Liver (tissue), 9 donors: ENCODE data around the gene TMA16. TPM values are rescaled to one million over a fixed set of nuclear protein-coding genes. Genes with fewer than 3 reads are reported as not detected.

Experiments
- DNase-seq: peaks from one replicate; pipeline ENCODE4 v3.0.0-alpha.2; 2017; ENCODE audit warnings: low spot score
- H3K27ac ChIP-seq, 2 donors: one replicate each; pipeline ENCODE4 v1.7.0; 2013; ENCODE audit warnings: inconsistent platforms in 2 of 2, low read length in 2 of 2, control low read depth in 1 of 2, low read depth in 1 of 2, mild to moderate bottlenecking in 1 of 2
- H3K27me3 ChIP-seq, 4 donors: one replicate each; pipeline versions ENCODE4 v1.6.1 to v1.7.0; 2013; ENCODE audit warnings: low read length in 3 of 4, inconsistent platforms in 1 of 4, mild to moderate bottlenecking in 1 of 4, moderate library complexity in 1 of 4; ENCODE audit not compliant: control insufficient read depth in 4 of 4, insufficient read depth in 4 of 4
- H3K36me3 ChIP-seq, 4 donors: one replicate each; pipeline versions ENCODE4 v1.6.1 to v1.7.0; 2013; ENCODE audit warnings: low read length in 3 of 4, mild to moderate bottlenecking in 3 of 4, low read depth in 1 of 4, moderate library complexity in 1 of 4; ENCODE audit not compliant: control insufficient read depth in 4 of 4, insufficient read depth in 3 of 4
- H3K4me1 ChIP-seq, 4 donors: one replicate each; pipeline versions ENCODE4 v1.6.1 to v1.7.0; 2013; ENCODE audit warnings: low read length in 3 of 4, mild to moderate bottlenecking in 3 of 4, moderate library complexity in 1 of 4; ENCODE audit not compliant: control insufficient read depth in 4 of 4, insufficient read depth in 4 of 4
- H3K4me3 ChIP-seq, 3 donors: one replicate each; pipeline versions ENCODE4 v1.6.1 to v1.7.0; 2013; ENCODE audit warnings: low read length in 3 of 3, control low read depth in 1 of 3, low read depth in 1 of 3, mild to moderate bottlenecking in 1 of 3
- H3K9ac ChIP-seq, 2 donors: one replicate each; pipeline ENCODE4 v1.7.0; 2013; ENCODE audit warnings: low read length in 2 of 2, mild to moderate bottlenecking in 2 of 2, moderate library complexity in 2 of 2, control low read depth in 1 of 2, low read depth in 1 of 2
- H3K9me3 ChIP-seq, 4 donors: one replicate each; pipeline versions ENCODE4 v1.6.1 to v1.7.0; 2013; ENCODE audit warnings: low read length in 3 of 4; ENCODE audit not compliant: control insufficient read depth in 4 of 4
- ATF3 ChIP-seq: IDR thresholded peaks from 2 replicates; pipeline ENCODE4 v1.6.1; 2016; ENCODE audit warnings: antibody characterized with exemption
- EGR1 ChIP-seq, 2 donors: IDR thresholded peaks; 2 replicates each; pipeline ENCODE4 v1.6.1; 2016 to 2018; ENCODE audit warnings: antibody characterized with exemption in 2 of 2, low read depth in 2 of 2
- FOXA1 ChIP-seq: IDR thresholded peaks from 2 replicates; pipeline ENCODE4 v1.6.1; 2016; ENCODE audit warnings: antibody characterized with exemption
- FOXA2 ChIP-seq: IDR thresholded peaks from 2 replicates; pipeline ENCODE4 v1.6.1; 2016; ENCODE audit warnings: antibody characterized with exemption
- GABPA ChIP-seq, 2 donors: IDR thresholded peaks in 1 of 2; conservative IDR thresholded peaks in 1 of 2; 2 replicates each; pipeline ENCODE4 v1.6.1; 2016; ENCODE audit warnings: antibody characterized with exemption in 2 of 2, mild to moderate bottlenecking in 1 of 2, moderate library complexity in 1 of 2
- HNF4G ChIP-seq: IDR thresholded peaks from 2 replicates; pipeline ENCODE4 v1.6.1; 2016; ENCODE audit warnings: antibody characterized with exemption
- JUND ChIP-seq, 2 donors: IDR thresholded peaks; 2 replicates each; pipeline ENCODE4 v1.6.1; 2016; ENCODE audit warnings: antibody characterized with exemption in 2 of 2
- NR2F2 ChIP-seq: IDR thresholded peaks from 2 replicates; pipeline ENCODE4 v1.6.1; 2016; ENCODE audit warnings: antibody characterized with exemption
- RAD21 ChIP-seq, 2 donors: IDR thresholded peaks; 2 replicates each; pipeline ENCODE4 v1.6.1; 2016; ENCODE audit warnings: antibody characterized with exemption in 2 of 2, mild to moderate bottlenecking in 2 of 2
- RXRA ChIP-seq, 2 donors: IDR thresholded peaks; 2 replicates each; pipeline ENCODE4 v1.6.1; 2017 to 2018; ENCODE audit warnings: antibody characterized with exemption in 2 of 2, mild to moderate bottlenecking in 1 of 2
- SP1 ChIP-seq: IDR thresholded peaks from 2 replicates; pipeline ENCODE4 v1.6.1; 2018; ENCODE audit warnings: antibody characterized with exemption, mild to moderate bottlenecking
- TAF1 ChIP-seq: conservative IDR thresholded peaks from 2 replicates; pipeline ENCODE4 v1.6.1; 2016; ENCODE audit warnings: antibody characterized with exemption, mild to moderate bottlenecking
- YY1 ChIP-seq: IDR thresholded peaks from 2 replicates; pipeline ENCODE4 v1.6.1; 2016; ENCODE audit warnings: antibody characterized with exemption, mild to moderate bottlenecking
- ZBTB33 ChIP-seq: IDR thresholded peaks from 2 replicates; pipeline ENCODE4 v1.6.1; 2016; ENCODE audit warnings: antibody characterized with exemption
- WGBS: extraction: QIAGEN DNeasy Blood & Tissue Kit; methylation state at CpG from one replicate; pipeline ENCODE4 v1.1.7; 2013; 5-methylcytosine and 5-hydroxymethylcytosine counted together
- polyA plus RNA-seq, 2 donors: library from polyadenylated mRNA; stranded (reverse) in 1 of 2; unstranded in 1 of 2; fragments of 200-250 nt in 1 of 2; fragments of >200 nt in 1 of 2; fragmentation: Nextera tagmentation in 1 of 2; extraction: Ambion mirVana in 1 of 2; gene quantifications; one replicate each; pipeline versions ENCODE4 v1.2.1 to v1.2.3, GENCODE V29; 2013 to 2015
- total RNA-seq, 2 donors: library from RNA; depleted of rRNA; stranded (reverse); fragments of >200 nt; gene quantifications; one replicate each; pipeline ENCODE4 v1.2.3, GENCODE V29; 2014
- TF ChIP-seq, protein P1 (sequence below): fragments of 150-350 bp; IDR thresholded peaks from 2 replicates; pipeline ENCODE4 v1.5.1; 2017; ENCODE audit warnings: improper control_type of control experiment, low read depth, low read length; ENCODE audit not compliant: missing input control
- TF ChIP-seq, protein P2 (sequence below): IDR thresholded peaks from 2 replicates; pipeline ENCODE4 v1.6.1; 2016; ENCODE audit warnings: antibody characterized with exemption, mild to moderate bottlenecking
- TF ChIP-seq, protein P3 (sequence below): IDR thresholded peaks from 2 replicates; pipeline ENCODE4 v1.6.1; 2016; ENCODE audit warnings: antibody characterized with exemption
- donor health status: healthy.
- donor health status: healthy.
- donor health status: healthy.
- donor health status: healthy.
- donor health status: healthy.

TMA16 gene
- total and polyA plus RNA-seq, 4 donors = 7.5 to 11.1 (median 9.6) TPM

DNA sequence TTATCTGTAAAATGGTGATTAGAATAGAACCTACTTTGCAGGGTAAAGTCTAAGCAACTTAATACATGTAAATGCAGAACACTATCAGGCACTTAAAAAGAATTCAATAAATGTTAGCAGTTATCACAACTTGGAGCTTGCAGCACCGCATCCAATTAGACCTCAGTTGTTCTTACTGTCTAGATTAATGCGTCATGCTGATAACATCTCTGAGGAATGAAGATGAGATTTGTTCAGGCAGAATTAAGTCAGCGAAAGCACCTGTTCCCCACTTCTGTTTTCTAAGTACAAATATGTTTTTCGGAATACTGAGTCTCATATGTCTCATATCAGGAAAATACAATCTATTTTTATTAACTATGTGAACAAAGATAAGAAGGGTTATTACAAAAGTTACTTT, 58.7 kb downstream of the TMA16 start:
- TF ChIP-seq EGR1 (IDR thresholded peaks at IDR 0.05; ENCODE audit: low read depth in 2 of 2) = no peak
- TF ChIP-seq RXRA (IDR thresholded peaks at IDR 0.05) = no peak
- no peak for TF ChIP-seq FOXA2
- TF ChIP-seq HNF4G = no peak
- TF ChIP-seq TAF1 = no peak
- TF ChIP-seq RAD21 (IDR thresholded peaks at IDR 0.05) = no peak
- TF ChIP-seq NR2F2 = no peak
- TF ChIP-seq, protein P1, sequence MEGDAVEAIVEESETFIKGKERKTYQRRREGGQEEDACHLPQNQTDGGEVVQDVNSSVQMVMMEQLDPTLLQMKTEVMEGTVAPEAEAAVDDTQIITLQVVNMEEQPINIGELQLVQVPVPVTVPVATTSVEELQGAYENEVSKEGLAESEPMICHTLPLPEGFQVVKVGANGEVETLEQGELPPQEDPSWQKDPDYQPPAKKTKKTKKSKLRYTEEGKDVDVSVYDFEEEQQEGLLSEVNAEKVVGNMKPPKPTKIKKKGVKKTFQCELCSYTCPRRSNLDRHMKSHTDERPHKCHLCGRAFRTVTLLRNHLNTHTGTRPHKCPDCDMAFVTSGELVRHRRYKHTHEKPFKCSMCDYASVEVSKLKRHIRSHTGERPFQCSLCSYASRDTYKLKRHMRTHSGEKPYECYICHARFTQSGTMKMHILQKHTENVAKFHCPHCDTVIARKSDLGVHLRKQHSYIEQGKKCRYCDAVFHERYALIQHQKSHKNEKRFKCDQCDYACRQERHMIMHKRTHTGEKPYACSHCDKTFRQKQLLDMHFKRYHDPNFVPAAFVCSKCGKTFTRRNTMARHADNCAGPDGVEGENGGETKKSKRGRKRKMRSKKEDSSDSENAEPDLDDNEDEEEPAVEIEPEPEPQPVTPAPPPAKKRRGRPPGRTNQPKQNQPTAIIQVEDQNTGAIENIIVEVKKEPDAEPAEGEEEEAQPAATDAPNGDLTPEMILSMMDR = no peak
- no peak for TF ChIP-seq ZBTB33
- TF ChIP-seq GABPA (IDR thresholded peaks at IDR 0.05 in 1 of 2, conservative IDR thresholded peaks at IDR 0.05 in 1 of 2) = no peak
- TF ChIP-seq, protein P2, sequence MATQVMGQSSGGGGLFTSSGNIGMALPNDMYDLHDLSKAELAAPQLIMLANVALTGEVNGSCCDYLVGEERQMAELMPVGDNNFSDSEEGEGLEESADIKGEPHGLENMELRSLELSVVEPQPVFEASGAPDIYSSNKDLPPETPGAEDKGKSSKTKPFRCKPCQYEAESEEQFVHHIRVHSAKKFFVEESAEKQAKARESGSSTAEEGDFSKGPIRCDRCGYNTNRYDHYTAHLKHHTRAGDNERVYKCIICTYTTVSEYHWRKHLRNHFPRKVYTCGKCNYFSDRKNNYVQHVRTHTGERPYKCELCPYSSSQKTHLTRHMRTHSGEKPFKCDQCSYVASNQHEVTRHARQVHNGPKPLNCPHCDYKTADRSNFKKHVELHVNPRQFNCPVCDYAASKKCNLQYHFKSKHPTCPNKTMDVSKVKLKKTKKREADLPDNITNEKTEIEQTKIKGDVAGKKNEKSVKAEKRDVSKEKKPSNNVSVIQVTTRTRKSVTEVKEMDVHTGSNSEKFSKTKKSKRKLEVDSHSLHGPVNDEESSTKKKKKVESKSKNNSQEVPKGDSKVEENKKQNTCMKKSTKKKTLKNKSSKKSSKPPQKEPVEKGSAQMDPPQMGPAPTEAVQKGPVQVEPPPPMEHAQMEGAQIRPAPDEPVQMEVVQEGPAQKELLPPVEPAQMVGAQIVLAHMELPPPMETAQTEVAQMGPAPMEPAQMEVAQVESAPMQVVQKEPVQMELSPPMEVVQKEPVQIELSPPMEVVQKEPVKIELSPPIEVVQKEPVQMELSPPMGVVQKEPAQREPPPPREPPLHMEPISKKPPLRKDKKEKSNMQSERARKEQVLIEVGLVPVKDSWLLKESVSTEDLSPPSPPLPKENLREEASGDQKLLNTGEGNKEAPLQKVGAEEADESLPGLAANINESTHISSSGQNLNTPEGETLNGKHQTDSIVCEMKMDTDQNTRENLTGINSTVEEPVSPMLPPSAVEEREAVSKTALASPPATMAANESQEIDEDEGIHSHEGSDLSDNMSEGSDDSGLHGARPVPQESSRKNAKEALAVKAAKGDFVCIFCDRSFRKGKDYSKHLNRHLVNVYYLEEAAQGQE = no peak
- no peak for TF ChIP-seq ATF3
- no peak for TF ChIP-seq JUND (IDR thresholded peaks at IDR 0.05)
- TF ChIP-seq SP1 = no peak
- TF ChIP-seq, protein P3, sequence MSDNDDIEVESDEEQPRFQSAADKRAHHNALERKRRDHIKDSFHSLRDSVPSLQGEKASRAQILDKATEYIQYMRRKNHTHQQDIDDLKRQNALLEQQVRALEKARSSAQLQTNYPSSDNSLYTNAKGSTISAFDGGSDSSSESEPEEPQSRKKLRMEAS = no peak
- no peak for TF ChIP-seq FOXA1
- no peak for TF ChIP-seq YY1
- no peaks in the 10 kb centered on the region for H3K36me3 ChIP-seq
- peaks cover 0 to 6% (median 6%) of the 10 kb centered on the region in 4 donors for H3K4me1 ChIP-seq
- H3K9ac ChIP-seq = no peak overlapping the region
- no peak overlapping the region for H3K27ac ChIP-seq
- WGBS = 79% methylated on average over 4 of the region's 4 CpGs
- DNase-seq = no peak
- no peaks in the 10 kb centered on the region for H3K9me3 ChIP-seq
- no peak overlapping the region for H3K4me3 ChIP-seq
- peaks cover 0 to under 1% (median 0%) of the 10 kb centered on the region in 4 donors for H3K27me3 ChIP-seq
